COLO829 (cell line): ENCODE results near the gene RBM3.
"Not testable (repeated sequence)": the region's sequence is repeated elsewhere in the genome, so short reads cannot be mapped to it uniquely, and the experiment has no call there.

Experiments used
- DNase-seq: peaks from one replicate; pipeline ENCODE4 v3.0.0; 2012; ENCODE audit warnings: low spot score

RBM3 gene

GRCh38 chrX:48574270-48575266 lies at the start of gene RBM3:
Gene RBM3 (plus strand): TSS chrX:48574484. CDS start chrX:48575181, 697 bp downstream.
- peak; percentile 87 for DNase-seq

GRCh38 chrX:48525853-48526252 lies 48.4 kb upstream of the RBM3 start:
- DNase-seq, result not testable (repeated sequence)

DNA sequence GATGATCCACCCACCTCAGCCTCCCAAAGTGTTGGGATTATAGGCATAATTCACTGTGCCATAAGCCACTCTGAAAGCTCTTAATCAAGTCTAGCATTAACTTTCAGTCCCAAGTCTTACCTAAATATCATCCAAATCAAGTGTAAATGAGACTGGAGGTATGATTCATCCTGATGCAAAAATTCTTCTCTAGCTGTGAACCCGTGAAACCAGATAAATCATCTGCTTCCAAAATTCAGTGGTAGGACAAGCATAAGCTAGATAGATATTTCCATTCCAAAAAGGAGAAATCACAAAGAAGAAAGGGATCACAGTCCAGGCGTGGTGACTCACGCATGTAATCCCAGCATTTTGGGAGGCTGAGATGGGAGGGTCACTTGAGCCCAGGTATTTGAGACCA lies 43.5 kb upstream of the RBM3 start:
- DNase-seq, result no peak

GRCh38 chrX:48531358-48531959 lies 42.8 kb upstream of the RBM3 start:
- peak; percentile 19 for DNase-seq

GRCh38 chrX:48532161-48532560 lies 42.1 kb upstream of the RBM3 start:
- DNase-seq, result no peak

- DNase-seq, result no peak
Measured at GRCh38 chrX:48533165-48533564, 41.1 kb upstream of the RBM3 start.

DNA sequence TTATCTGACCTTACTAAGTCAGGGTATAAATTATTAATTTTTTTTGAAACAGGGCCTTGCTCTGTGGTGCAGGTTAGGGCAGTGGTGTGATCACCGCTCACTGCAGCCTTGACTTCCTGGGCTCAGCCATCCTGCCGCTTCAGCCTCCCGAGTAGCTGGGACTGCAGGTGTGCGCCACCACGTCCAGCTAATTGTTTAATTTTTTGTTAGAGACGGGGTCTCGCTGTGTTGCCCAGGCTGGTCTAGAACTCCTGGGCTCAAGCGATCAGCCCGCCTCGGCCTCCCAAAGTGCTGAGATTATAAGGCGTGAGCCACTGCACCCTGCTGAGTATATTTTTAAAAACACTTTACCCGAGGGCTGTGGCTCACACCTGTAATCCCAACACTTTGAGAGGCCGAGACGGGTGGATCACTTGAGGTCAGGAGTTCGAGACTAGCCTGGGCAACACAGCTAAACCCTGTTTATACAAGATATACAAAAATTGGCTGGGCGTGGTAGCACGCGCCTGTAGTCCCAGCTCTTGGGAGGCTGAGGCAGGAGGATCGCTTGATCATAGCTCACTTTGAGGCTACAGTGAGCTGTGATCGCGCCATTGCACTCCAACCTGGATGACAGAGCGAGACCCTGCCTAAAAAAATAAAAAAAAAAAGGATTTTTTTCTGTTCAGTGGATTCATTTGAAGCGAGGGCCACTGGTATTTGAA lies 35.5 kb upstream of the RBM3 start:
- DNase-seq, result no peak

DNA sequence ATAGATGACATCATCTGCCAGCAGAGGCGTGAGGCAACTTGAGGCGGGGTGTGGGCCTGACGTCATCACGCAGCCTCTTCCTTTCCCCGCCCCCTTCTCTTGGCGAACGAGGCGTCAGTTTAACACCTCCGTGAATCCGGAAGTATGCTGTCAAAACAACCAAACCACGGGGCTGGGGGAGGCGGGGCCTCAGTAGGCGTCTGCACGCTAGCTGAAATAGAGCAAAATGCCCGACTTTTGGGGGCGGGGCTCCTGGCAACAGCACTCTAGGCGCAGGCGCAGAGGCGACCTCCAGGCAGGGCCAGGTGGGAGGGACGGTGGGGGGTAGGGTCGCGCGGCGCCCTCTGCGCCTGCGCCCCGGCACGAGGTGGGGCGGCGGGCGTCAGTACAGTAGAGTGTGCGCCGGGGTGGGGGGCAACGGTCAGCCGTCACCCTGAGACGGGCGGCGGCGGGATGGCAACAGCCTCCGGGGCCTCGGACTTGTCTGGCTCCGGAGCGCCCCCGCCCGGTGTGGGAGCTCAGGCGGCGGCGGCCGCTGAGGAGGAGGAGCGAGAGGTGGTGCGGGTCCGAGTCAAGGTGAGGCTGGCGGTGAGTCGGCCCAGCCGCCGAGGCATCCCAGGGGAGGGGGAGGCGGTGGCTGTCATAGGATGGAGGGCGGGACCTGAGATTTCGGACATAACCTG lies 34.8 kb upstream of the RBM3 start, which contains the start of gene TBC1D25:
Gene TBC1D25 (plus strand): TSS at position 370 of the 683 bp plus-strand sequence. CDS start 84 bp downstream, at position 454.
- peak; percentile 97 for DNase-seq

DNA sequence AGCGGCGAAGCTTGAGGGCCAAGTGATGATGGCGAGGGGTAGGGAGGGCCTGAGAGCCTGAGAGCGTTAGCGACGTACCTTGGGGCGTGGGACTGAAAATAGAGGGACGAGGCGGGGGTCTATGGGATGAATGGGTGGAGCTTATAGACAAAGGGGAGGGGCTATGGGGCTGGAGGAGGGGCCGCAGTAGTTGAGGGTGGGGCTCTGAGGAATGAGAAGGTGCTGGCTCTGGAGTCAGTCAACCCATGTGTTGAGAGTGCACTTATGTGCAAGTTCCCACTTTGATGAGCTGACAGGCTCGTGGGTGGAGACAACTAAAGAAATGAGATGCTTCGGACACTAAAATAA lies 34.3 kb upstream of the RBM3 start:
- DNase-seq, result peak; percentile 50

- DNase-seq, result no peak
Measured at GRCh38 chrX:48540480-48540879, 33.8 kb upstream of the RBM3 start.

GRCh38 chrX:48541140-48541814 lies 33.0 kb upstream of the RBM3 start:
- no peak for DNase-seq

DNA sequence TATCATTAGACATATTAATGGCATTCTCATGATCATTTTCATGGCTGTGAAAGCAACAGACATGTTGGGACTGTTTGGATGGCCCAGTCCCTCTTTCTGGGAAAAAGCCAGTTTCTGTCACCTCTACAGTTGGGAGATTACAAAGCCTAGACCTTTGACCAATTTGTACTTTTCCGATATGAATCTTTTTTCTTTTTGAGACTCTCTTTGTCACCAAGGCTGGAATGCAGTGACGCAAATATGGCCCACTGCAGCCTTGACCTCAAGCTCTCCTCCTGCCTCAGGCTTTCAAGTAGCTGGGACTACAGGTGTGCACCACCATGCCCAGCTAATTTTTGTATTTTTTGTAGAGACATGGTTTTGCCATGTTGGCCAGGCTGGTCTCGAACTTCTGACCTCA lies 25.4 kb upstream of the RBM3 start:
- DNase-seq, result no peak

GRCh38 chrX:48555731-48556325 lies 18.5 kb upstream of the RBM3 start:
- not testable (repeated sequence) for DNase-seq

- no peak for DNase-seq
Measured at GRCh38 chrX:48558271-48558670, 16.0 kb upstream of the RBM3 start.

GRCh38 chrX:48559636-48560035 lies 14.6 kb upstream of the RBM3 start:
- no peak for DNase-seq

DNA sequence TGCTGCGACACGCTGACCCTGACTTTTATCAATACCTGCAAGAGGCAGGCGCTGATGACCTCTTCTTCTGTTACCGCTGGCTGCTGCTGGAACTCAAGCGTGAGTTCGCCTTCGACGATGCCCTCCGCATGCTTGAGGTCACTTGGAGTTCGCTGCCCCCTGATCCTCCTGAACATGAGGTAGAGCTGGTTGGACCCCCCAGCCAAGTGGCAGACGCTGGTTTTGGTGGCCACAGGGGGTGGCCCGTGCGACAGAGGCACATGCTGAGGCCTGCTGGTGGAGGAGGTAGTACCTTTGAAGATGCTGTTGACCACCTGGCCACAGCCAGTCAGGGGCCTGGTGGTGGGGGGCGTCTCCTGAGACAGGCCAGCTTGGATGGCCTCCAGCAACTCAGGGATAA lies 14.2 kb upstream of the RBM3 start:
- no peak for DNase-seq

DNA sequence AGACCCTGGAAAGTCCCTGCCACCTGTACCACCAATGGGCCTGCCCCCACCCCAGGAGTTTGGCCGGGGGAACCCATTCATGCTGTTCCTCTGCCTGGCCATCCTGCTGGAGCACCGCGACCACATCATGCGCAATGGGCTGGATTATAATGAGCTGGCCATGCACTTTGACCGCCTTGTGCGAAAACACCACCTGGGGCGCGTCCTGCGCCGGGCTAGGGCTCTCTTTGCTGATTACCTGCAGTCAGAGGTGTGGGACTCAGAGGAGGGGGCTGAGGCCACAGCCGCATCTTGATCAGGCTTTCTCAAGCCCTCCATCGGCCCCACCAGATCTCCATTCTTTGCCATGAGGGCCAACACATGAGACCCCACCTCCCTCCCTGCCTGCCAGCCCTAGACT lies 13.6 kb upstream of the RBM3 start:
- DNase-seq, result no peak

DNA sequence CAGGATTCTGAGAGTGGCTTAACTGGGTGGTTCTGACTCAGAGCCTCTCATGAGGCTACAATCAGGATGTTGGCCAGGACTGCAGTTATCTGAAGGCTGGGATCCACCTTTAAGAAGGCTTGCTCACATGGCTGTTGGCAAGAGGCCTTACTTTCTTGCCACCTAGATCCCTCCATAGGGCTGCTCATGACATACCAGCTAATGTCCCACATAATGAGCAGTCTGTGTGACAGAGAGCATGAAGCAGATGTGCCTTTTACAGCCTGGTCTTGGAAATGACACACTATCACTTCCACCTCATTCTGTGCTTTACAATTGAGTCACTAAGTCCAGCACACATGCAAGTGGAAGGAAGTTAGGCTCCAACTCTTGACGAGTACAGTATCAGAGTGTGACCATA lies 4.3 kb upstream of the RBM3 start:
- no peak for DNase-seq

GRCh38 chrX:48573690-48574269 lies 504 bp upstream of the RBM3 start:
- peak; percentile 57 for DNase-seq

- no peak for DNase-seq
Measured at GRCh38 chrX:48575642-48576041, 1.4 kb downstream of the RBM3 start.

- DNase-seq, result no peak
Measured at GRCh38 chrX:48576108-48576507, 1.8 kb downstream of the RBM3 start.
